Measurements from ENCODE around the gene ATXN1.

ATXN1 gene

GRCh38 chr6:16802071-16802470 is 40.8 kb upstream of the ATXN1 start:
- peak; percentile 49 for ATAC-seq
- TF ChIP-seq OSR1 (CRISPR knock-in tag; IDR thresholded peaks at IDR 0.05) = no peak

GRCh38 chr6:16800942-16801341 is 39.7 kb upstream of the ATXN1 start:
- ATAC-seq = 0 out of 3 replicates have a peak, but pooled peaks have one; percentile 7
- TF ChIP-seq TCF4 (CRISPR knock-in tag; IDR thresholded peaks at IDR 0.05; ENCODE audit: borderline replicate concordance) (no peak), GLIS3 (CRISPR knock-in tag; IDR thresholded peaks at IDR 0.05) (no peak), TOX (CRISPR knock-in tag; IDR thresholded peaks at IDR 0.05; ENCODE audit: borderline replicate concordance) (no peak), SNAI2 (CRISPR knock-in tag; IDR thresholded peaks at IDR 0.05) (no peak), CREB5 (CRISPR knock-in tag; IDR thresholded peaks at IDR 0.05; ENCODE audit: low read depth) (no peak), PATZ1 (CRISPR knock-in tag; IDR thresholded peaks at IDR 0.05; ENCODE audit: borderline replicate concordance) (no peak), ZC3H10 (CRISPR knock-in tag; IDR thresholded peaks at IDR 0.05) (no peak), RARB (CRISPR knock-in tag; IDR thresholded peaks at IDR 0.05) (no peak), CSRNP3 (CRISPR knock-in tag; IDR thresholded peaks at IDR 0.05) (no peak), ISL1 (CRISPR knock-in tag; IDR thresholded peaks at IDR 0.05) (no peak), ZFP30 (CRISPR knock-in tag; IDR thresholded peaks at IDR 0.05) (no peak), ESRRG (CRISPR knock-in tag; IDR thresholded peaks at IDR 0.05) (no peak), POU6F1 (CRISPR knock-in tag; IDR thresholded peaks at IDR 0.05; ENCODE audit: borderline replicate concordance, low read depth) (no peak), PPARA (CRISPR knock-in tag; IDR thresholded peaks at IDR 0.05; ENCODE audit: borderline replicate concordance) (no peak), TSHZ2 (CRISPR knock-in tag; IDR thresholded peaks at IDR 0.05) (no peak), BACH2 (CRISPR knock-in tag; IDR thresholded peaks at IDR 0.05; ENCODE audit: borderline replicate concordance) (no peak)

- ATAC-seq = peak; percentile 12
- TF ChIP-seq ZNF70 (CRISPR knock-in tag; IDR thresholded peaks at IDR 0.05) (no peak), ZFP30 (CRISPR knock-in tag; IDR thresholded peaks at IDR 0.05) (no peak), ZC3H10 (CRISPR knock-in tag; IDR thresholded peaks at IDR 0.05) (no peak), CREB5 (CRISPR knock-in tag; IDR thresholded peaks at IDR 0.05; ENCODE audit: low read depth) (no peak)
These were observed 39.1 kb upstream of the ATXN1 start for GRCh38 chr6:16800341-16800740.
